ENCODE measurements around the gene GAREM1. TPM values are rescaled to one million over a fixed set of nuclear protein-coding genes. Genes with fewer than 3 reads are reported as not detected.

The GAREM1 gene
- total and polyA plus RNA-seq, 3 donors from 2014 or later: 10.7 to 16.2 (median 15.2) TPM

- Histone ChIP-seq H3K9me3 (no peaks in the 10 kb centered on the region), H3K4me3 (no peak overlapping the region), H3K4me1 (peaks cover 9% of the 10 kb centered on the region), H3K36me3 (ENCODE audit: low read depth, missing control alignments) (no peaks in the 10 kb centered on the region), H3K27ac (no peak overlapping the region), H3K27me3 (no peaks in the 10 kb centered on the region)
- TF ChIP-seq CTCF (IDR thresholded peaks at IDR 0.05) (no peak), POLR2A (IDR thresholded peaks at IDR 0.05) (no peak)
- no peak for DNase-seq
- intact Hi-C loops (cut with DNase I; ENCODE audit: low total_unique reads): no loop called here
- 24 to 31% methylated on average over 3 of the region's 3 CpGs for WGBS, 2 donors
Observed at GRCh38 chr18:32468147-32468845, 2.4 kb downstream of the GAREM1 start.

- Histone ChIP-seq H3K36me3 (ENCODE audit: low read depth, missing control alignments) (no peaks in the 10 kb centered on the region), H3K4me3 (no peak overlapping the region), H3K9me3 (no peaks in the 10 kb centered on the region), H3K27ac (no peak overlapping the region), H3K4me1 (no peaks in the 10 kb centered on the region), H3K27me3 (no peaks in the 10 kb centered on the region)
- intact Hi-C loops (cut with DNase I; ENCODE audit: low total_unique reads): no loop called here
- DNase-seq: no peak
- no peak for TF ChIP-seq POLR2A (IDR thresholded peaks at IDR 0.05)
- TF ChIP-seq CTCF (IDR thresholded peaks at IDR 0.05): no peak
- 70 to 81% methylated on average over 2 of the region's 2 CpGs for WGBS, 2 donors
Observed at GRCh38 chr18:32461709-32462272, 8.9 kb downstream of the GAREM1 start.

GRCh38 chr18:32460171-32460731 lies 10.4 kb downstream of the GAREM1 start:
- H3K36me3 ChIP-seq (ENCODE audit: low read depth, missing control alignments): no peaks in the 10 kb centered on the region
- no peaks in the 10 kb centered on the region for H3K4me1 ChIP-seq
- intact Hi-C loops (cut with DNase I; ENCODE audit: low total_unique reads): no loop called here
- DNase-seq: no peak
- no peak overlapping the region for H3K27ac ChIP-seq
- H3K27me3 ChIP-seq: no peaks in the 10 kb centered on the region
- H3K9me3 ChIP-seq: no peaks in the 10 kb centered on the region
- TF ChIP-seq POLR2A (IDR thresholded peaks at IDR 0.05): no peak
- no peak for TF ChIP-seq CTCF (IDR thresholded peaks at IDR 0.05)
- H3K4me3 ChIP-seq: no peak overlapping the region
- WGBS, 2 donors: 79 to 90% methylated on average over 4 of the region's 4 CpGs

GRCh38 chr18:32459361-32460101 lies 11.2 kb downstream of the GAREM1 start:
- Histone ChIP-seq H3K4me1 (no peaks in the 10 kb centered on the region), H3K4me3 (no peak overlapping the region), H3K27me3 (no peaks in the 10 kb centered on the region), H3K9me3 (no peaks in the 10 kb centered on the region), H3K36me3 (ENCODE audit: low read depth, missing control alignments) (no peaks in the 10 kb centered on the region), H3K27ac (no peak overlapping the region)
- intact Hi-C loops (cut with DNase I; ENCODE audit: low total_unique reads): no loop called here
- WGBS, 2 donors: 94 to 95% methylated on average over 4 of the region's 4 CpGs
- no peak for DNase-seq
- no peak for TF ChIP-seq CTCF (IDR thresholded peaks at IDR 0.05)
- TF ChIP-seq POLR2A (IDR thresholded peaks at IDR 0.05): no peak
